ENCODE measurements around the gene DRC7.

Gene DRC7

DNA sequence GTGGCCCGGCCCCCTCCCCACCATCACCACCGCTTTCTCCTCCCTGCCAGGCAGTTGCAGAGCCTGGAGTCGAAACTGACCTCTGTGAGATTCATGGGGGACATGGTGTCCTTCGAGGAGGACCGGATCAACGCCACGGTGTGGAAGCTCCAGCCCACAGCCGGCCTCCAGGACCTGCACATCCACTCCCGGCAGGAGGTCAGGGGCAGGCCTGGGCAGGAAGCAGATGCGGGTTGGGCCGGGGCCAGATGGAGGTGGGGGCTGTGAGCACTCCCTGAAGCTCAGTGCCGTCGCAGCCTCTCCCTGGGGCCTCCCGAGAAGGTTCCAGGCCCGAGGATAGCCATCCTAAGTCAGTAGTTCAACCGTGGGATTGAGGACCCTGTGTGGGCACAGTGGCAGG, 40.7 kb upstream of the DRC7 start:
- TF ChIP-seq, protein P1, sequence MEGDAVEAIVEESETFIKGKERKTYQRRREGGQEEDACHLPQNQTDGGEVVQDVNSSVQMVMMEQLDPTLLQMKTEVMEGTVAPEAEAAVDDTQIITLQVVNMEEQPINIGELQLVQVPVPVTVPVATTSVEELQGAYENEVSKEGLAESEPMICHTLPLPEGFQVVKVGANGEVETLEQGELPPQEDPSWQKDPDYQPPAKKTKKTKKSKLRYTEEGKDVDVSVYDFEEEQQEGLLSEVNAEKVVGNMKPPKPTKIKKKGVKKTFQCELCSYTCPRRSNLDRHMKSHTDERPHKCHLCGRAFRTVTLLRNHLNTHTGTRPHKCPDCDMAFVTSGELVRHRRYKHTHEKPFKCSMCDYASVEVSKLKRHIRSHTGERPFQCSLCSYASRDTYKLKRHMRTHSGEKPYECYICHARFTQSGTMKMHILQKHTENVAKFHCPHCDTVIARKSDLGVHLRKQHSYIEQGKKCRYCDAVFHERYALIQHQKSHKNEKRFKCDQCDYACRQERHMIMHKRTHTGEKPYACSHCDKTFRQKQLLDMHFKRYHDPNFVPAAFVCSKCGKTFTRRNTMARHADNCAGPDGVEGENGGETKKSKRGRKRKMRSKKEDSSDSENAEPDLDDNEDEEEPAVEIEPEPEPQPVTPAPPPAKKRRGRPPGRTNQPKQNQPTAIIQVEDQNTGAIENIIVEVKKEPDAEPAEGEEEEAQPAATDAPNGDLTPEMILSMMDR (conservative IDR thresholded peaks at IDR 0.05; ENCODE audit: control insufficient read depth, insufficient read depth, low read depth, low read length) = no peak
- no peak overlapping the region for H3K4me3 ChIP-seq (ENCODE audit: control insufficient read depth, low read depth, low read length)
- no peak for DNase-seq (ENCODE audit: low read depth)

DNA sequence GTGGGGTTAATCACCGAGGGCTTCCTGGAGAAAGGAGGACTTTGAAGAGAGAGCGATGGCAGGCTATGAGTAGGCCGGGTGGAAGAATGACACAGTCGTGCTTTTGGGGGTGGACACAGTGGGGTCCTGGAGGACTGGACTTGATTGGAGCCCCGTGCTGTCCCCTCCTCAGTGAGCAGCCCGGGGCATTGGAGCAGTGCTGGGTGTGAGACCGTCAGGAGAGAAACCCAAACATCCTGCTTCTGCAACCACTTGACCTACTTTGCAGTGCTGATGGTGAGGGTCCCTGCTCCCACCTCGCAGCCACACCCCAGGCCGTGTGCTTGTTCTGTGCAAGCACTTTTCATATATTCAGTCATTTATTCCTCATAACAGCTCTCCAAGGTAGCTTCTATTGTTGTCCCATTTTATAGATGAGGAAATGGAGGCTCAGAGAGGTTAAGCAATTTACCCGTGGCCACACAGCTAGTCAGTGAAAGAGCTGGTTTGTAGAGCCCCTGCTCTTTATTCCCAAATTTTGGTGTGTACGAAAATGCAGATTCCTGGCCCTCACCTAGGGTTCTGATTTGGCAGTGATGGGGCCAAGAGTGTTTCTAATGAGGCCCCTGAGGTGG, 38.2 kb upstream of the DRC7 start:
- TF ChIP-seq, protein P1 (conservative IDR thresholded peaks at IDR 0.05; ENCODE audit: control insufficient read depth, insufficient read depth, low read depth, low read length) = no peak
- H3K4me3 ChIP-seq (ENCODE audit: control insufficient read depth, low read depth, low read length) = no peak overlapping the region
- no peak for DNase-seq (ENCODE audit: low read depth)

DNA sequence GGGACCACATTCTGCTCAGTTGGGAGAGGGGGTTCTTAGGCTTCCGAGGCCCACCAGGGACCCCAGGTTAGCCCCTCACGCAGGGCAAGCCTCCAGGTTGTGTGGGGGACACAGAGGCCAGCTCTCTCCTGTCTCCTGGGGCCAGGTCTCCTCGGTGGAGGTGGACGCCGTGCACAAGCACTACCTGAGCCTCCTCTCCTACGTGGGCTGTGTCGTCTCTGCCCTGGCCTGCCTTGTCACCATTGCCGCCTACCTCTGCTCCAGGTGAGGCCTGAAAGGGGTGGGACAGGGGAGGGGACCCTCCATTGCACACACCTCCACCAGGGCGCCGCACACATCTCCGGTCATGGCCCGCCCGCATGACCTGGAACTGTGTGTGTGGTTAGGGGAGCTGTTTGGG, 37.4 kb upstream of the DRC7 start:
- no peak overlapping the region for H3K4me3 ChIP-seq (ENCODE audit: control insufficient read depth, low read depth, low read length)
- DNase-seq (ENCODE audit: low read depth) = no peak
- TF ChIP-seq, protein P1 (conservative IDR thresholded peaks at IDR 0.05; ENCODE audit: control insufficient read depth, insufficient read depth, low read depth, low read length) = no peak

DNA sequence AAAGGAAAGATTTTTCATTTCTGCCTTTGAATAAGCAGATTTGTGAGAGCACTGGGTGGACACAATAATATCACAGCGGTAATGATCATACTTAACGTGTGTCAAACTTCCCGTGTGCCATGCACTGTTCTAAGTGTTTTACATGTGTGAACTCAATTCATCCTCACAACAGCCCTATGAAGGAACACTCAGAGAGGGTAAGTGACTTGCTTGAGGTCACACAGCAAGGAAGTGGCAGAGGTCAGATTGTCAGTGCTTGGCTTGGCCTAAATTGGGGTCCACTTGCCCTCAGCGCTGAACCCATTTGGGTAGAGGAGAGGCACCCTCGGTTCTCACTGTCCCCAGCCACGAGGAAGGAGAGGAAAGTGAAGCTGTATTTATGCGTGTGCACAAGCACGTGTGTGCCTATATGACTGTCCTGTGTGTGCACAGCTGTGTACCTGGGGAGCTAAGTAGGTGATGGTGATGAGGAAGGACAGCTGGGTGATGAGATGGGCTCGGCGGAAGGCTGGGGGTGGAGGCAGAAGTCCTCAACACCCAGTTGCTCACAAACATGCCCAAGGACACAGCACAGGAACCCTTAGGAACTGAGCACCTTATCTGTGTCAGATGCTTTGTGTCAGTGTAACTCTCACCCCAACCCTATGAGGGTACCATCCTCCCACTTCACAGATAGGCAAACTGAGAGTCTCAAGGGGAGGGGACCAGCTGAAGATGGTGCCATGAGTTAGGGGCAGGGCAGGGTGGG, 36.3 kb upstream of the DRC7 start:
- no peak overlapping the region for H3K4me3 ChIP-seq (ENCODE audit: control insufficient read depth, low read depth, low read length)
- TF ChIP-seq, protein P1 (conservative IDR thresholded peaks at IDR 0.05; ENCODE audit: control insufficient read depth, insufficient read depth, low read depth, low read length) = no peak

DNA sequence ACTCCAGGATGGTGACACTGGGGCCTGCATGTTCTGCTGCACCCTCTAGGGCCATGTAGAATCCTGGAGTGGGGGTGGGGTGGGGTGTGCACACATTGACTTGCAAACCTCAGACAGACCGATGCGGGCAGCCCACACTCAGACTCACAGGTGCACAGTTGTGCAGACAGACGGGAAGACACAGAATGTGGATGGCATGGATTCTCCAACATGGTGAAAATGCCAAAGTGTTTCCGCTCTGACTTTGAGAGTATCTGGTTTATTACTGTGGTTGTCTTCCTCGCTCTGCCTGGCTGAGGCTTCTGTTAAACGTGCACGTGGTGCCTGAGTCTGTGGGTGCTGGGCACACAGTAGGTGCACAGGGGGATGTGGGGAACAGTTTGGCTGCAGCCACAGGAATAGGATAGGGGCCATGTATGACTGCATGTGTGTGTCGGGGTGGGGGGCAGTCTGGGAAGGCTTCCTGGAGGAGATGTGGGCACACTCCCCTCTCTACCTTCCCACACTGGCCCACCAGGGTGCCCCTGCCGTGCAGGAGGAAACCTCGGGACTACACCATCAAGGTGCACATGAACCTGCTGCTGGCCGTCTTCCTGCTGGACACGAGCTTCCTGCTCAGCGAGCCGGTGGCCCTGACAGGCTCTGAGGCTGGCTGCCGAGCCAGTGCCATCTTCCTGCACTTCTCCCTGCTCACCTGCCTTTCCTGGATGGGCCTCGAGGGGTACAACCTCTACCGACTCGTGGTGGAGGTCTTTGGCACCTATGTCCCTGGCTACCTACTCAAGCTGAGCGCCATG, 35.5 kb upstream of the DRC7 start:
- no peak for DNase-seq (ENCODE audit: low read depth)
- TF ChIP-seq, protein P1 (conservative IDR thresholded peaks at IDR 0.05; ENCODE audit: control insufficient read depth, insufficient read depth, low read depth, low read length) = no peak
- H3K4me3 ChIP-seq (ENCODE audit: control insufficient read depth, low read depth, low read length) = no peak overlapping the region

More for the DNA sequence above, 36.3 kb upstream of the DRC7 start:
- DNase-seq (ENCODE audit: low read depth) = no peak

DNA sequence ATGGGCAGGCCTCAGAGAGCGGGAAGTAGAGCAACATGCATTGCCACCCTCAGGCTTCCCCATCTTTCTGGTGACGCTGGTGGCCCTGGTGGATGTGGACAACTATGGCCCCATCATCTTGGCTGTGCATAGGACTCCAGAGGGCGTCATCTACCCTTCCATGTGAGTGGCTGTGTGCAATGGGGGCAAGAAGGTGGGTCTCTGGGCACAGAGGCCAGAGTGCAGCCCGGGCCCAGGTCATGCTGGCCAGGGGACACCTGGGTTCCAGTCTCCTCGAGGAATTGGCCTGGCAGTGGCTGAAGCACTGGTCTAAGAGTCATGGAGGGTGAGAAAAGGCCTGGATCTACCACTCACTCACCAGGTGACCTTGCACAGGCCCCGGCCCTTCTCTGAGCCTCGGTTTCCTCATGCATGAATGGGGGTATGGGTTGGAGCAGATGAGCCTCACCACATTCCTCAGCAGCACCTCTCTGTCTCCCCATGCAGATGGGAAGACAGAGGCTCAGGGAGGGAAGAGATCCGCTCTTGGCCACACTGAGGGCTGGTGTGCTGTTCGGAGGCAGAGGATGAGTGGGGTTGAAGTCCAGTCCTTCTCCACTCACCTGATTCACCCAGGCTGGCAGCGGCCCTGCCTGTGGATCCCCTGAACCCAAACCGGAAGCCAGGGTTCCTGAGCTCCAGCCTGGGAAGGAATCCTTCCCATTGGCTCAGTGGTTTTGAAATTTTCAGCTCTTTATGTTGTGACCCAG, 33.7 kb upstream of the DRC7 start:
- no peak for DNase-seq (ENCODE audit: low read depth)
- H3K4me3 ChIP-seq (ENCODE audit: control insufficient read depth, low read depth, low read length) = no peak overlapping the region
- TF ChIP-seq, protein P1 (conservative IDR thresholded peaks at IDR 0.05; ENCODE audit: control insufficient read depth, insufficient read depth, low read depth, low read length) = no peak
